HUES6 (cell line): Measurements from ENCODE around the gene PLCB2.

Experiments used
- H3K27ac ChIP-seq: 2 replicates; pipeline ENCODE4 v1.7.0; 2013; ENCODE audit warnings: low read depth, mild to moderate bottlenecking, low read length, inconsistent platforms
- H3K27me3 ChIP-seq: 2 replicates; pipeline ENCODE4 v1.6.1; 2013; ENCODE audit warnings: low read length; ENCODE audit not compliant: control insufficient read depth, insufficient read depth
- H3K36me3 ChIP-seq: 2 replicates; pipeline ENCODE4 v1.6.1; 2013; ENCODE audit warnings: low read length; ENCODE audit not compliant: control insufficient read depth, insufficient read depth
- H3K4me1 ChIP-seq: 2 replicates; pipeline ENCODE4 v1.6.1; 2013; ENCODE audit warnings: low read length; ENCODE audit not compliant: control insufficient read depth, insufficient read depth
- H3K4me3 ChIP-seq: 2 replicates; pipeline ENCODE4 v1.5.1; 2013; ENCODE audit warnings: low read depth, low read length
- H3K9ac ChIP-seq: one replicate; pipeline ENCODE4 v1.6.1; 2013; ENCODE audit warnings: mild to moderate bottlenecking, low read length
- H3K9me3 ChIP-seq: 2 replicates; pipeline ENCODE4 v1.6.1; 2013; ENCODE audit warnings: low read depth, low read length; ENCODE audit not compliant: control insufficient read depth, insufficient read depth

The PLCB2 gene

DNA sequence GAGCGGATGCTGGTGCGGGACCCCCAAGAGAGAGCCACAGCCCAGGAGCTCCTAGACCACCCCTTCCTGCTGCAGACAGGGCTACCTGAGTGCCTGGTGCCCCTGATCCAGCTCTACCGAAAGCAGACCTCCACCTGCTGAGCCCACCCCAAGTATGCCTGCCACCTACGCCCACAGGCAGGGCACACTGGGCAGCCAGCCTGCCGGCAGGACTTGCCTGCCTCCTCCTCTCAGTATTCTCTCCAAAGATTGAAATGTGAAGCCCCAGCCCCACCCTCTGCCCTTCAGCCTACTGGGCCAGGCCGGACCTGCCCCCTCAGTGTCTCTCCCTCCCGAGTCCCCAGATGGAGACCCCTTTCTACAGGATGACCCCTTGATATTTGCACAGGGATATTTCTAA is 31.8 kb downstream of the PLCB2 start:
- no peak overlapping the region for H3K27ac ChIP-seq
- H3K4me3 ChIP-seq: no peak overlapping the region
- H3K9ac ChIP-seq: no peak overlapping the region

DNA sequence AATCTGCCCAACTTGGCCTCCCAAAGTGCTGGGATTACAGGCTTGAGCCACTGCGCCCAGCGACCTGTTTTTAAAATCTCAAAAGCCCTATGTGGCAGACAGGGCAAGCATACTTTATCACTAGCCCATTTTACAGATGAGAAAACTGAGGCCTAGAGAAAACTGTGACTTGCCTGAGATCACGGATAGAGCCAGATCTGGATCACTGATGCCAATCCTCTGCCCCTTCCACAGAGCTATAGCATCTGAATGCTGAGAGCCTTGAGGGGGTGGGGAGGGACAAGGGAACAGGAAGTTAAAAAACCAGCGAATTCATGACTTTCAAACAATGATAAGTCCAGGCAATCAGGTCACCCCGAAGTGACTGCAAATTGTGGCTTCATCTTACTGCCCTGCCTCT is 32.2 kb downstream of the PLCB2 start:
- H3K4me3 ChIP-seq: no peak overlapping the region
- no peak overlapping the region for H3K27ac ChIP-seq
- no peaks in the 10 kb centered on the region for H3K36me3 ChIP-seq
- H3K9ac ChIP-seq: no peak overlapping the region
- H3K27me3 ChIP-seq: peaks cover 29% of the 10 kb centered on the region
- H3K9me3 ChIP-seq: no peaks in the 10 kb centered on the region
- peaks cover 23% of the 10 kb centered on the region for H3K4me1 ChIP-seq

More for the DNA sequence above, 31.8 kb downstream of the PLCB2 start:
- Histone ChIP-seq H3K36me3 (no peaks in the 10 kb centered on the region), H3K9me3 (no peaks in the 10 kb centered on the region), H3K27me3 (peaks cover 33% of the 10 kb centered on the region), H3K4me1 (peaks cover 28% of the 10 kb centered on the region)

DNA sequence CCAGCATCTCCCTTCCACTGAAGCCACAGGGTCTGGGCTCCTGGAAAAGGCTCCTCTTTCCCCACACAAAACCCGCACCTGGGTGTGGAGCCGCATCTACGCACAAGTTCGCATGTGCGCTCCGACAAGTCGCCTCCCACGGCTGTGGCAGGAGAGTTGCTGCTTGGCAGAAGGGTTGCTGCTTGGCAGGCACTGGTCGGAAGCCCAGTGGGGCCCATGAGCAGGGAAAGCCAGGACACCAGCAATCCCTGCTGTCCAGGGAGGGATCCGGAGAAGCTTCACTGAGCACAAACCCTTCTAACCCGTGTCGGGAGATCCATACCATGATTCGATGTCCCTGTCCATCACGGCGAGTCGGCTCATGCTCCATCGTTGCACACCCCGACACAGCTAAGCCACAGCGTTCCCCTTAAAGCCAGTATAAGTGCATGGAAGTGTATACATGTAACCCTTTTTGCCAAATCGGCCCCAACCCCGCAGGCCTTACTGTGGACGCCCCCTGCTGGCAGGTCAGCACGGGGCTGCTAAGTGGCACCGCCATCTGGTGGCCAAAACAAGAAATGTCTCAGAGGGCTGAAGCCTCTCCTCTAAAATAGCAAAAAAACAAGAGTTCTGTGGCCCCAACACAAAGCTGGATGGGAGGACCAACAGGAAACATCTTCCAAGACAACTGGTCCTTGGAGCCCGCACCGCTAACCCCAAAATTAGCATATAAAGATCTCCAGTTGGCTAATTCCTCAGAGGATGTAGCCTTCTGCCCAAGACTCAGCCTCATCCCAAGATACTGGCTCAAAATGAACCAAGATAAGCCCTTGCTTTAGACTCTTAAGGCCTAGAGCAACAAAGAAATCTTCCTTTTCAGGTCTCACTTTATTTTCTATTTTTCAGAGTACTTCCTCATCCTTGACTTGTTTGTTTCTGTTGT is 33.1 kb downstream of the PLCB2 start:
- no peak overlapping the region for H3K27ac ChIP-seq
- no peaks in the 10 kb centered on the region for H3K36me3 ChIP-seq
- no peak overlapping the region for H3K4me3 ChIP-seq
- no peaks in the 10 kb centered on the region for H3K9me3 ChIP-seq
- peaks cover 20% of the 10 kb centered on the region for H3K27me3 ChIP-seq
- peaks cover 16% of the 10 kb centered on the region for H3K4me1 ChIP-seq
- no peak overlapping the region for H3K9ac ChIP-seq

DNA sequence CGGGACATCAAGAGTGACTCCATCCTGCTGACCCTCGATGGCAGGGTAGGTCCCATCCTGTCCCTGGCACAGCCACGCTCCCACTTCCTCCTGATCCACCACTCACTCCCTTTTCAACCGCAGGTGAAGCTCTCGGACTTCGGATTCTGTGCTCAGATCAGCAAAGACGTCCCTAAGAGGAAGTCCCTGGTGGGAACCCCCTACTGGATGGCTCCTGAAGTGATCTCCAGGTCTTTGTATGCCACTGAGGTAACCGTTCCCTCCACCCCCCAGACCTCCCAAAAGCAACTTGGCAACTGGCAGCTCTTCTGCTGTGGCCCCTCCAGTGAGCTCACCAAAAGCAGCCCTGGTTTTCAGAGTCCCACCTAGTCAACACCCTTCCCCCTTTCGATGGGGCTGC is 34.3 kb downstream of the PLCB2 start:
- Histone ChIP-seq H3K36me3 (no peaks in the 10 kb centered on the region), H3K9me3 (no peaks in the 10 kb centered on the region), H3K27me3 (peaks cover 8% of the 10 kb centered on the region; the same call in 1 of the 2 replicates), H3K4me1 (peaks cover 10% of the 10 kb centered on the region), H3K4me3 (no peak overlapping the region), H3K27ac (no peak overlapping the region), H3K9ac (no peak overlapping the region)

DNA sequence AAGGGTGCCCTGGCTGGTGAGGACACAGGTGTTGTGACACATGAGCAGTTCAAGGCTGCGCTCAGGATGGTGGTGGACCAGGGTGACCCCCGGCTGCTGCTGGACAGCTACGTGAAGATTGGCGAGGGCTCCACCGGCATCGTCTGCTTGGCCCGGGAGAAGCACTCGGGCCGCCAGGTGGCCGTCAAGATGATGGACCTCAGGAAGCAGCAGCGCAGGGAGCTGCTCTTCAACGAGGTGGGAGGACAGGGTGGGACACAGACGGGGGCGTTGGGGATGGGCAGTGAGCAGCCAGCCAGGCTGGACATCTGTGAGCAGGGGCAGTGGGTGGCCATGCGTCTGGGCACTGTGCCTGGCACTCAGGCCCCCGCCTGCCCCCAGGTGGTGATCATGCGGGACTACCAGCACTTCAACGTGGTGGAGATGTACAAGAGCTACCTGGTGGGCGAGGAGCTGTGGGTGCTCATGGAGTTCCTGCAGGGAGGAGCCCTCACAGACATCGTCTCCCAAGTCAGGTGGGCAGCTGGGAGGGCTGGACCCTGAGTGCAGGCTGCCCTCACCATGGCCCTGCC is 35.2 kb downstream of the PLCB2 start:
- Histone ChIP-seq H3K9ac (no peak overlapping the region), H3K9me3 (no peaks in the 10 kb centered on the region), H3K27me3 (no peaks in the 10 kb centered on the region), H3K4me1 (peaks cover 13% of the 10 kb centered on the region), H3K27ac (no peak overlapping the region), H3K4me3 (no peak overlapping the region), H3K36me3 (no peaks in the 10 kb centered on the region)

DNA sequence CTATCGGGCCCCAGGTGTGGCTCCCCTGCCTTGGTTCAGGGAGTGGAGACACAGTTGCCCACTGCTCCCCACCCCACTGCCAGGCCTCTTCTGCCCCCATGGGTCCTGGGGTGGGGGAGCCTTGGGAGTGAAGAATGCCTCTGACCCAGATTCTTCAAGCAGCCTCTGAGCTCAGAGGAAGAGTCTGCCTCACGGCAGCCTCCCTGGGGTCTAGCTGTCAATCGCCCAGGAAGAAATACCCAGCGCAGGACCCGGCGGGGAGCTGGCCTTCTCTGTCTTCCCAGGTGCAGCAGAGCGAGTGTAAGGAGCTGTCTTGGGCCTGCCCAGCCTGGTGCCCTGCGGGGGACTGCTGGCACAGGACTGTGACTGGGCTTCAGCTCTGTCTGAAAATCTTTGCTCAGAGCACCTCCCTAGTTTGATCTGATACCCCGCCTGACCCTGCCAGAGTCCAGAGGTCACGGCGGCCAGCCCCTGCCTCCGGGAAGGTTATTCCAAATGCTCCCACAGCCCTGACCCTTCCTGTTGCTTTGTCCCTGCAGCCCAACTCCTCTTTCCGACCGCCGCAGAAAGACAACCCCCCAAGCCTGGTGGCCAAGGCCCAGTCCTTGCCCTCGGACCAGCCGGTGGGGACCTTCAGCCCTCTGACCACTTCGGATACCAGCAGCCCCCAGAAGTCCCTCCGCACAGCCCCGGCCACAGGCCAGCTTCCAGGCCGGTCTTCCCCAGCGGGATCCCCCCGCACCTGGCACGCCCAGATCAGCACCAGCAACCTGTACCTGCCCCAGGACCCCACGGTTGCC is 35.9 kb downstream of the PLCB2 start:
- Histone ChIP-seq H3K36me3 (no peaks in the 10 kb centered on the region), H3K27ac (no peak overlapping the region), H3K4me3 (no peak overlapping the region), H3K4me1 (peaks cover 15% of the 10 kb centered on the region), H3K27me3 (no peaks in the 10 kb centered on the region), H3K9ac (no peak overlapping the region), H3K9me3 (no peaks in the 10 kb centered on the region)

DNA sequence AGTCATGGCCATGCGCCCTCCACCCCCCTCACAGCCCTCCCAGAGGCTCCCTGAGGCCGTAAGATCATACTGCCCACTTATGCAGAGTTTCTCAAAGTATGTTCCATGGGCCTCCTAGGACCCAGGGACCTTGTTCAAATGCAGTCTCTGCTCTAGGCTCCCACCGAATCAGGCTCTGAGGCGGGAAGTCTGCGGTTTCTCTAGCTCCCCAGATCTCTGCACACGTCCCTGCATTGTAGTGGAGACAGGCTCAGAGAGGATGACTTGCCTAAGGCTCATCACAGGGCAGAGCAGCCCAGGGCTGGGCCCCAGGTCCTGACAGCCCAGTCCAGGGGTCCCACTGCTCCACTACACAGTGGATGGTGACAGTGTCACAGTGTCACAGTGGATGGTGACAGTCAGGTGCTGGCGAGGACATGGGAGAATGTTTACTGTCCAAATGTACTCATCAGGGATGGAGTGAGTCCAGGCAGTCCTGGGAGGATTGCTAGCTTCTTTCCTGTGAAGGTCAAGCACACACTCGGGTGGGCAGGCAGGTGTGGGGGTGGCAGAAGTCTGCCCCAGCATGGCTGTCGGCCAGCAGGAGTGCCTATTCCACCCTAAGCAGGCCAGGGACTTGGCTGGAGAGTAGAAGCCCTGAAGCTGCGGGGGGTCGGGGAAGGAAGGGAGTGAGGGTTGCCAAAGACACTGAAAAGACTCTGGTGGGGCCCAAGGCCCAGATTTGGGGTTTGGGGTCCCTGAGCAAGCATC is 37.3 kb downstream of the PLCB2 start:
- Histone ChIP-seq H3K27me3 (no peaks in the 10 kb centered on the region), H3K36me3 (no peaks in the 10 kb centered on the region), H3K9me3 (no peaks in the 10 kb centered on the region), H3K27ac (no peak overlapping the region), H3K4me1 (peaks cover 22% of the 10 kb centered on the region), H3K4me3 (no peak overlapping the region), H3K9ac (no peak overlapping the region)

DNA sequence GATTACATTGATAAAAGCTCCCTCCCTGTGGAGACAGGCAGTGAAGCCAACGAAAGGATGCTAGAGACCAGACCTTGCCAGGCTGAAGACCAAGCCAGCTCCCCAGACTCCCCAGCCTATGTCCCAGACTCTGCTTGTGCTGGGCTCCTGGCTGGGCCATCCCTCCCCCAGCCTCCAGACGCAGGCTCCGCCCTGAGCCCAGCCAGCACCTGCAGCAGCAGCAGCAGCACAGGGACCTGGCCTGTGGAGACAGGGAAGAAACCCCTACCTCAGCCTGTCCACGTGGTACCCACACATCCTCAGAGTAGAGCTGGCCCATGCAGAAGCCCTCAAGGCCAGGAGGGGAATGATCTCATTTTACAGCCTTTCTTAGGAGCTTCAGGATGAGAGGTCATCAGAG is 38.1 kb downstream of the PLCB2 start:
- Histone ChIP-seq H3K9me3 (no peaks in the 10 kb centered on the region), H3K4me1 (peaks cover 28% of the 10 kb centered on the region), H3K9ac (no peak overlapping the region), H3K36me3 (no peaks in the 10 kb centered on the region), H3K27me3 (no peaks in the 10 kb centered on the region), H3K4me3 (no peak overlapping the region), H3K27ac (no peak overlapping the region)

DNA sequence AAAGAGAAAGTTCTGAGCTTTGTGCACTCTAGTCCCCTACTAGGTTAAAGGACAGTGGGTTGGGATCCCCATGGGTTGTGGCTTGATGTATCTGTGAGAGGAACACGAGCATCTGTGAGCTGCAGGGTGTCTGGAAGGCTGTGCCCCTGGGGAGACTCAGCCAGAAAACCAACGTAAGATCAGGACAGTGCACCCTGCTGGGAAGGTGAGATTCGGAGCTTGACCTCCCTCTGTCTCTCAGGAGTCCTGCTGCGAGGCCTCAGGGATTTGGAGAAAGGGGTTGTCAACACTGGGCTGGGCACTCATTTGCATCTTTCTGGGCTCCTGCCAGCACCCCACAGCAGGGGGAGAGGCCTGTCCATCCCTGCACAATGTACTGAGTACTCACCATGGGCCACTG is 40.1 kb downstream of the PLCB2 start:
- Histone ChIP-seq H3K9me3 (no peaks in the 10 kb centered on the region), H3K27ac (no peak overlapping the region), H3K9ac (no peak overlapping the region), H3K36me3 (no peaks in the 10 kb centered on the region), H3K27me3 (no peaks in the 10 kb centered on the region), H3K4me3 (no peak overlapping the region), H3K4me1 (peaks cover 31% of the 10 kb centered on the region)

DNA sequence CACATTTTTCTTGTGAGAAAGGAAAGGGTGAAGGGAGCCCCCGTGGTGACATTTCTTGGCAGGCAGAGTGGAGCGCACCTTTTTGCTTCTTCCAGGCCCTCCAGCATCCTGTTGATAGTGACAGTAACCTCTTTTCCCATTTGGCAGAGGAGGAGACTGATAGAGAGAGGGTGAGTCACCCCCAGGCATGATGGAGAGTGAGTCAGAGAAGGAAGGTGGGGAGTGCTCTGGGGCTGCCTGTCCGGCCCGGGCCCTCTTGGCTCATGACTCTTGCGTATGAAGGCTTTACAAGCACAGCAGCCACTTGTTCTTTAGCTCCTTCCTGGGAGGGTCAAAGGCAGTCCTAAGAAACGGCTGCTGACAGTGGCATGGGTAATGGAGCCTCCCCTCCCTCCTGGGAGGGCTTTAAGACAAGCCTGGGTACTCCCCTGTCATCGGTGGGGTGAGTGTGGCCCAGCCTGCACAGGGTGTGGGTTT is 40.9 kb downstream of the PLCB2 start:
- Histone ChIP-seq H3K36me3 (no peaks in the 10 kb centered on the region), H3K9me3 (no peaks in the 10 kb centered on the region), H3K27ac (no peak overlapping the region), H3K27me3 (no peaks in the 10 kb centered on the region), H3K4me3 (no peak overlapping the region), H3K4me1 (peaks cover 31% of the 10 kb centered on the region), H3K9ac (no peak overlapping the region)
